SH-SY5Y (cell line): ENCODE results near the gene SLC35G1.

Source experiments
- GATA2 ChIP-seq: IDR thresholded peaks from 2 replicates; pipeline ENCODE4 v1.6.1; 2011; ENCODE audit warnings: mild to moderate bottlenecking, low read depth, low read length
- GATA3 ChIP-seq: IDR thresholded peaks from 2 replicates; pipeline ENCODE4 v1.6.1; 2011; ENCODE audit warnings: low read depth, mild to moderate bottlenecking, low read length, moderate library complexity

GRCh38 chr10:93871671-93872204 is 22.0 kb upstream of the SLC35G1 start:
- no peak for TF ChIP-seq GATA3
- TF ChIP-seq GATA2 = no peak
